SW 1271 (cell line): ENCODE measurements around the gene TEX29.

Experiments used
- DNase-seq, 2 experiments: peaks; one replicate each; lab custom pipeline; 2025; lab: John Stamatoyannopoulos, UW

The TEX29 gene

DNA sequence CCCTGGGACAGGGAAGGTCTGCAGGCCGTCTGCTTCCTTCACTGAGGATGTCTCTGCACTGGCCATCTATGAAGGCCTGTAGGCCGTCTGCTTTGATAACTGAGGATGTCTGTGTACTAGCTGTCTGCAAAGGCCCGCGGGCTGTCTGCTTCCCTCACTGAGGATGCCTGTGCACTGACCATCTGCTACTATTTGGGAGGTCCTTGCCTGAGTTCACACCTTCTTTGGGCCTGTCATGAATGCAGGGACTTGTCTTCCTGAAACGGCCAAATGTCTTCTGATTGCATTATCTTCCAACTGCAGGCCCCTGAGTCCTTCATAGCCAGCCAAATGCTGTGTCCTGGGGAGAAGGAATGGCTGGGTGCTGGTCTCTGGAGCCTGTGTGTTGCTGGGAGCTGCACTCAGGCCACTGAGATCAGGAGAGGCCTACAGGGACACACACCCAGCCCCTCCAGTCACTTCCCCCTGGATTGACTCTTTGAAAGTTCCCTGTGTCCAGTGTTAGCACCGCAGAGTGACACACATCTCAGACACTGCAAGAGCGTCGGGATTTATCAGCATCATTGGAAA is 72.9 kb downstream of the TEX29 start:
- no peak for DNase-seq
